ENCODE measurements around the gene NRG2. TPM values are rescaled to one million over a fixed set of nuclear protein-coding genes. Genes with fewer than 3 reads are reported as not detected.

Gene NRG2
- total RNA-seq, 1 experiment from 2014 or later, result not detected

GRCh38 chr5:140012443-140012842 is 30.7 kb downstream of the NRG2 start:
- TF ChIP-seq EZH2 (IDR thresholded peaks at IDR 0.05; ENCODE audit: borderline replicate concordance, low read depth, low read length, poor library complexity, severe bottlenecking) (no peak), CTCF (conservative IDR thresholded peaks at IDR 0.05; ENCODE audit: low read depth, low read length) (no peak)
- Histone ChIP-seq H3K27ac (ENCODE audit: low read depth, low read length, poor library complexity, severe bottlenecking) (no peak overlapping the region), H3K36me3 (ENCODE audit: insufficient read depth, low read length, poor library complexity, severe bottlenecking) (no peaks in the 10 kb centered on the region), H3K4me1 (ENCODE audit: insufficient read depth, low read length, poor library complexity, severe bottlenecking) (no peaks in the 10 kb centered on the region), H3K27me3 (replicated peaks; ENCODE audit: insufficient read depth, low read depth, low read length, poor library complexity) (peaks cover 73% of the 10 kb centered on the region), H3K4me3 (ENCODE audit: low read depth, low read length, poor library complexity, severe bottlenecking) (no peak overlapping the region), H3K9me3 (ENCODE audit: low read depth, low read length, poor library complexity, severe bottlenecking) (no peaks in the 10 kb centered on the region)
- CTCF ChIA-PET, result no interaction called here
- DNase-seq (ENCODE audit: low spot score), result no peak
- POLR2A ChIA-PET (ENCODE audit: low non-redundant PET), result no interaction called here
- intact Hi-C loops (cut with micrococcal nuclease; ENCODE audit: unreplicated experiment), result no loop called here
- no TSS peak for BruUV-seq (replicated peaks)

GRCh38 chr5:140011297-140011802 is 31.7 kb downstream of the NRG2 start:
- no peaks in the 10 kb centered on the region for H3K9me3 ChIP-seq (ENCODE audit: low read depth, low read length, poor library complexity, severe bottlenecking)
- TF ChIP-seq CTCF (conservative IDR thresholded peaks at IDR 0.05; ENCODE audit: low read depth, low read length) (no peak), EZH2 (IDR thresholded peaks at IDR 0.05; ENCODE audit: borderline replicate concordance, low read depth, low read length, poor library complexity, severe bottlenecking) (no peak)
- no peak overlapping the region for H3K4me3 ChIP-seq (ENCODE audit: low read depth, low read length, poor library complexity, severe bottlenecking)
- no peak overlapping the region for H3K27ac ChIP-seq (ENCODE audit: low read depth, low read length, poor library complexity, severe bottlenecking)
- H3K36me3 ChIP-seq (ENCODE audit: insufficient read depth, low read length, poor library complexity, severe bottlenecking), result no peaks in the 10 kb centered on the region
- intact Hi-C loops (cut with micrococcal nuclease; ENCODE audit: unreplicated experiment), result no loop called here
- ChIA-PET POLR2A (ENCODE audit: low non-redundant PET) (no interaction called here), CTCF (no interaction called here)
- no TSS peak for BruUV-seq (replicated peaks)
- DNase-seq (ENCODE audit: low spot score), result no peak
- no peaks in the 10 kb centered on the region for H3K4me1 ChIP-seq (ENCODE audit: insufficient read depth, low read length, poor library complexity, severe bottlenecking)
- H3K27me3 ChIP-seq (replicated peaks; ENCODE audit: insufficient read depth, low read depth, low read length, poor library complexity), result peaks cover 79% of the 10 kb centered on the region

- TF ChIP-seq EZH2 (IDR thresholded peaks at IDR 0.05; ENCODE audit: borderline replicate concordance, low read depth, low read length, poor library complexity, severe bottlenecking) (no peak), CTCF (conservative IDR thresholded peaks at IDR 0.05; ENCODE audit: low read depth, low read length) (no peak)
- Histone ChIP-seq H3K27me3 (replicated peaks; ENCODE audit: insufficient read depth, low read depth, low read length, poor library complexity) (peaks cover 80% of the 10 kb centered on the region), H3K27ac (ENCODE audit: low read depth, low read length, poor library complexity, severe bottlenecking) (no peak overlapping the region), H3K4me3 (ENCODE audit: low read depth, low read length, poor library complexity, severe bottlenecking) (no peak overlapping the region), H3K4me1 (ENCODE audit: insufficient read depth, low read length, poor library complexity, severe bottlenecking) (no peaks in the 10 kb centered on the region), H3K9me3 (ENCODE audit: low read depth, low read length, poor library complexity, severe bottlenecking) (no peaks in the 10 kb centered on the region), H3K36me3 (ENCODE audit: insufficient read depth, low read length, poor library complexity, severe bottlenecking) (no peaks in the 10 kb centered on the region)
- ChIA-PET POLR2A (ENCODE audit: low non-redundant PET) (no interaction called here), CTCF (no interaction called here)
- DNase-seq (ENCODE audit: low spot score), result no peak
- intact Hi-C loops (cut with micrococcal nuclease; ENCODE audit: unreplicated experiment), result no loop called here
- BruUV-seq (replicated peaks), result no TSS peak
Measured at GRCh38 chr5:140010798-140011197, 32.3 kb downstream of the NRG2 start.
